GM23338 (cell line): ENCODE results near the gene SLC6A13. TPM values are rescaled to one million over a fixed set of nuclear protein-coding genes. Genes with fewer than 3 reads are reported as not detected.

ENCODE experiments used
- ATAC-seq: fragments of 200-7000 bp; cut with Tn5 transposase; 3 replicates; pipeline ENCODE4 v1.9.1; 2020
- DNase-seq: peaks from one replicate; pipeline ENCODE4 v3.0.0-alpha.2; 2015; ENCODE audit warnings: low spot score
- H2AFZ ChIP-seq: fragments of 200-600 bp; sonication (generic); 2 replicates; pipeline ENCODE4 v1.8.0; 2016; ENCODE audit warnings: antibody characterized with exemption, mild to moderate bottlenecking, moderate library complexity
- H3F3A ChIP-seq: fragments of 200-600 bp; sonication (generic); replicated peaks from 2 replicates; pipeline ENCODE4 v1.8.0; 2017; ENCODE audit warnings: antibody characterized with exemption, mixed run types, low read depth
- H3K27ac ChIP-seq: fragments of 200-600 bp; sonication (generic); 2 replicates; pipeline ENCODE4 v1.6.1; 2016; ENCODE audit warnings: low read depth
- H3K27me3 ChIP-seq: fragments of 200-600 bp; sonication (generic); 2 replicates; pipeline ENCODE4 v1.8.0; 2016; ENCODE audit warnings: mild to moderate bottlenecking, mixed run types, moderate library complexity; ENCODE audit not compliant: insufficient read depth
- H3K36me3 ChIP-seq: fragments of 200-600 bp; sonication (generic); 2 replicates; pipeline ENCODE4 v1.8.0; 2016; ENCODE audit warnings: mild to moderate bottlenecking; ENCODE audit not compliant: insufficient read depth
- H3K4me1 ChIP-seq: fragments of 200-600 bp; sonication (generic); 2 replicates; pipeline ENCODE4 v1.8.0; 2016; ENCODE audit warnings: mild to moderate bottlenecking, moderate library complexity; ENCODE audit not compliant: insufficient read depth
- H3K4me2 ChIP-seq: fragments of 200-600 bp; sonication (generic); 2 replicates; pipeline ENCODE4 v1.7.1; 2017; ENCODE audit warnings: mixed run types
- H3K4me3 ChIP-seq: fragments of 200-600 bp; sonication (generic); 2 replicates; pipeline ENCODE4 v1.6.1; 2016; ENCODE audit warnings: mixed run types
- H3K79me2 ChIP-seq: fragments of 200-600 bp; sonication (generic); replicated peaks from 2 replicates; pipeline ENCODE4 v1.8.0; 2017; ENCODE audit warnings: mild to moderate bottlenecking; ENCODE audit not compliant: insufficient read depth
- H3K9me2 ChIP-seq: fragments of 200-600 bp; sonication (generic); 2 replicates; pipeline ENCODE4 v1.8.0; 2017; ENCODE audit not compliant: insufficient read depth
- H4K20me1 ChIP-seq: fragments of 200-600 bp; sonication (generic); replicated peaks from 2 replicates; pipeline ENCODE4 v1.8.0; 2017; ENCODE audit warnings: mild to moderate bottlenecking; ENCODE audit not compliant: insufficient read depth
- H3K27ac Mint-ChIP-seq: 2 replicates; pipeline ENCODE4 v1.8.0; 2020; ENCODE audit warnings: inconsistent platforms, mild to moderate bottlenecking, moderate library complexity, mixed read lengths
- H3K27me3 Mint-ChIP-seq: 3 replicates; pipeline ENCODE4 v1.8.0; 2022; ENCODE audit warnings: low read depth, mild to moderate bottlenecking, moderate library complexity, mixed read lengths, inconsistent platforms; ENCODE audit not compliant: insufficient read depth, poor library complexity
- H3K36me3 Mint-ChIP-seq: 3 replicates; pipeline ENCODE4 v1.8.0; 2021; ENCODE audit warnings: low read depth, mild to moderate bottlenecking, inconsistent platforms, moderate library complexity, mixed read lengths
- H3K4me1 Mint-ChIP-seq: 3 replicates; pipeline ENCODE4 v1.8.0; 2020; ENCODE audit warnings: mild to moderate bottlenecking, inconsistent platforms, mixed read lengths
- H3K4me3 Mint-ChIP-seq: 3 replicates; pipeline ENCODE4 v1.8.0; 2021; ENCODE audit warnings: moderate library complexity, mild to moderate bottlenecking, inconsistent platforms, mixed read lengths
- H3K9me3 Mint-ChIP-seq: 3 replicates; pipeline ENCODE4 v1.8.0; 2020; ENCODE audit warnings: moderate library complexity, mild to moderate bottlenecking, inconsistent platforms, mixed read lengths
- CREB1 ChIP-seq: fragments of 250-450 bp; sonication (Bioruptor Pico); IDR thresholded peaks from 2 replicates; pipeline ENCODE4 v1.5.0; 2020; ENCODE audit warnings: low read depth, mild to moderate bottlenecking, moderate library complexity
- EZH2 ChIP-seq: fragments of 200-600 bp; sonication (generic); IDR thresholded peaks from one replicate; pipeline ENCODE4 v1.8.0; 2017; ENCODE audit warnings: antibody characterized with exemption, mild to moderate bottlenecking, low read depth; ENCODE audit not compliant: unreplicated experiment
- EZH2phosphoT487 ChIP-seq: fragments of 200-600 bp; sonication (generic); IDR thresholded peaks from one replicate; pipeline ENCODE4 v1.8.1; 2018; ENCODE audit warnings: antibody characterized with exemption; ENCODE audit not compliant: unreplicated experiment
- JUNB ChIP-seq: IDR thresholded peaks from one replicate; pipeline ENCODE4 v1.6.1; 2016; ENCODE audit warnings: antibody characterized with exemption; ENCODE audit not compliant: unreplicated experiment
- NANOG ChIP-seq: IDR thresholded peaks from 2 replicates; pipeline ENCODE4 v1.6.1; 2016; ENCODE audit warnings: antibody characterized with exemption, borderline replicate concordance
- POLR2AphosphoS5 ChIP-seq: IDR thresholded peaks from 2 replicates; pipeline ENCODE4 v1.6.1; 2016; ENCODE audit warnings: antibody characterized with exemption, low read depth
- STAT1 ChIP-seq: IDR thresholded peaks from one replicate; pipeline ENCODE4 v1.6.1; 2016; ENCODE audit warnings: antibody characterized with exemption; ENCODE audit not compliant: unreplicated experiment
- ZNF114 ChIP-seq: fragments of 250-450 bp; sonication (Bioruptor Pico); IDR thresholded peaks from 2 replicates; pipeline ENCODE4 v1.5.0; 2020; ENCODE audit warnings: mild to moderate bottlenecking, moderate library complexity
- ZNF331 ChIP-seq: fragments of 250-450 bp; sonication (Bioruptor Pico); IDR thresholded peaks from 2 replicates; pipeline ENCODE4 v1.5.0; 2020; ENCODE audit warnings: low read depth, mild to moderate bottlenecking, moderate library complexity
- polyA plus RNA-seq: library from polyadenylated mRNA; unstranded; fragments of >200 nt; fragmentation: Nextera tagmentation; extraction: Ambion mirVana; gene quantifications from 2 replicates; pipeline ENCODE4 v1.2.1, GENCODE V29; 2016
- total RNA-seq: library from RNA; depleted of rRNA; stranded (reverse); fragments of >200 nt; shearing (Covaris generic); gene quantifications from 2 replicates; pipeline ENCODE4 v1.2.3, GENCODE V29; 2014
- TF ChIP-seq, protein P1 (sequence below): fragments of 250-450 bp; sonication (Bioruptor Pico); IDR thresholded peaks from 2 replicates; pipeline ENCODE4 v1.5.0; 2020; ENCODE audit warnings: mild to moderate bottlenecking, moderate library complexity
- TF ChIP-seq, protein P2 (sequence below): IDR thresholded peaks from 2 replicates; pipeline ENCODE4 v1.6.1; 2016; ENCODE audit warnings: antibody characterized with exemption
- TF ChIP-seq, protein P3 (sequence below): IDR thresholded peaks from one replicate; pipeline ENCODE4 v1.6.1; 2018; ENCODE audit warnings: antibody characterized with exemption; ENCODE audit not compliant: unreplicated experiment
- TF ChIP-seq, protein P4 (sequence below), 2 experiments: fragments of 200-600 bp in 1 of 2; sonication (generic) in 1 of 2; conservative IDR thresholded peaks; 2 replicates each; pipeline versions ENCODE4 v1.5.1 to v1.6.1; 2016 to 2017; ENCODE audit warnings: antibody characterized with exemption in 2 of 2, low read depth in 2 of 2, mild to moderate bottlenecking in 2 of 2, moderate library complexity in 1 of 2

Gene SLC6A13
- total and polyA plus RNA-seq, 2 experiments from 2014 or later, result not detected

DNA sequence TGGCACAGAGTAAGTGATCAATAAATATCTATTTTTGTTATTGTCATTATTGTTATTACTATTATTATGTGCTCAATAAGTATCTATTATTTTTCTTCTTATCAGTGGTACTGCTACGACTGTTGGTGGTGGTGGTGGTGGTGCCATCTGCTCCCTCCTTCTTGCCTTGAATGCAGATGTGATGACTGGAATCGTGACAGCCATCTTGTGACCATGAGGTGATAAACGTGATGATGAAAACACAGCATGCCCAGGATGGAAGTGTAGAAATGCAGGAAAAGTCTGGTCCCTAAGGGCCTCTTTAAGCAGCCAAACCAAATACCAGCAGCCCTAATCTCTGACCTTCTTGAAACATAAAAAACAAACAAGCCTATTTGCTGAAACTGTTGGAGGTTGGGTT, 71.1 kb downstream of the SLC6A13 start:
- Histone ChIP-seq H3K4me1 (peaks cover 4% of the 10 kb centered on the region; the same call in 1 of the 2 replicates), H3K36me3 (no peaks in the 10 kb centered on the region), H3K79me2 (no peaks in the 10 kb centered on the region), H2AFZ (no peak overlapping the region), H3F3A (no peaks in the 10 kb centered on the region), H3K4me2 (no peak overlapping the region), H3K4me3 (no peak overlapping the region), H3K27me3 (peaks cover 22% of the 10 kb centered on the region; the same call in 1 of the 2 replicates), H3K27ac (no peak overlapping the region), H4K20me1 (no peaks in the 10 kb centered on the region), H3K9me2 (no peaks in the 10 kb centered on the region)
- H3K27me3 Mint-ChIP-seq, result peaks cover 18% of the 10 kb centered on the region
- TF ChIP-seq CREB1, result no peak
- no peak for TF ChIP-seq POLR2AphosphoS5
- TF ChIP-seq, protein P1, sequence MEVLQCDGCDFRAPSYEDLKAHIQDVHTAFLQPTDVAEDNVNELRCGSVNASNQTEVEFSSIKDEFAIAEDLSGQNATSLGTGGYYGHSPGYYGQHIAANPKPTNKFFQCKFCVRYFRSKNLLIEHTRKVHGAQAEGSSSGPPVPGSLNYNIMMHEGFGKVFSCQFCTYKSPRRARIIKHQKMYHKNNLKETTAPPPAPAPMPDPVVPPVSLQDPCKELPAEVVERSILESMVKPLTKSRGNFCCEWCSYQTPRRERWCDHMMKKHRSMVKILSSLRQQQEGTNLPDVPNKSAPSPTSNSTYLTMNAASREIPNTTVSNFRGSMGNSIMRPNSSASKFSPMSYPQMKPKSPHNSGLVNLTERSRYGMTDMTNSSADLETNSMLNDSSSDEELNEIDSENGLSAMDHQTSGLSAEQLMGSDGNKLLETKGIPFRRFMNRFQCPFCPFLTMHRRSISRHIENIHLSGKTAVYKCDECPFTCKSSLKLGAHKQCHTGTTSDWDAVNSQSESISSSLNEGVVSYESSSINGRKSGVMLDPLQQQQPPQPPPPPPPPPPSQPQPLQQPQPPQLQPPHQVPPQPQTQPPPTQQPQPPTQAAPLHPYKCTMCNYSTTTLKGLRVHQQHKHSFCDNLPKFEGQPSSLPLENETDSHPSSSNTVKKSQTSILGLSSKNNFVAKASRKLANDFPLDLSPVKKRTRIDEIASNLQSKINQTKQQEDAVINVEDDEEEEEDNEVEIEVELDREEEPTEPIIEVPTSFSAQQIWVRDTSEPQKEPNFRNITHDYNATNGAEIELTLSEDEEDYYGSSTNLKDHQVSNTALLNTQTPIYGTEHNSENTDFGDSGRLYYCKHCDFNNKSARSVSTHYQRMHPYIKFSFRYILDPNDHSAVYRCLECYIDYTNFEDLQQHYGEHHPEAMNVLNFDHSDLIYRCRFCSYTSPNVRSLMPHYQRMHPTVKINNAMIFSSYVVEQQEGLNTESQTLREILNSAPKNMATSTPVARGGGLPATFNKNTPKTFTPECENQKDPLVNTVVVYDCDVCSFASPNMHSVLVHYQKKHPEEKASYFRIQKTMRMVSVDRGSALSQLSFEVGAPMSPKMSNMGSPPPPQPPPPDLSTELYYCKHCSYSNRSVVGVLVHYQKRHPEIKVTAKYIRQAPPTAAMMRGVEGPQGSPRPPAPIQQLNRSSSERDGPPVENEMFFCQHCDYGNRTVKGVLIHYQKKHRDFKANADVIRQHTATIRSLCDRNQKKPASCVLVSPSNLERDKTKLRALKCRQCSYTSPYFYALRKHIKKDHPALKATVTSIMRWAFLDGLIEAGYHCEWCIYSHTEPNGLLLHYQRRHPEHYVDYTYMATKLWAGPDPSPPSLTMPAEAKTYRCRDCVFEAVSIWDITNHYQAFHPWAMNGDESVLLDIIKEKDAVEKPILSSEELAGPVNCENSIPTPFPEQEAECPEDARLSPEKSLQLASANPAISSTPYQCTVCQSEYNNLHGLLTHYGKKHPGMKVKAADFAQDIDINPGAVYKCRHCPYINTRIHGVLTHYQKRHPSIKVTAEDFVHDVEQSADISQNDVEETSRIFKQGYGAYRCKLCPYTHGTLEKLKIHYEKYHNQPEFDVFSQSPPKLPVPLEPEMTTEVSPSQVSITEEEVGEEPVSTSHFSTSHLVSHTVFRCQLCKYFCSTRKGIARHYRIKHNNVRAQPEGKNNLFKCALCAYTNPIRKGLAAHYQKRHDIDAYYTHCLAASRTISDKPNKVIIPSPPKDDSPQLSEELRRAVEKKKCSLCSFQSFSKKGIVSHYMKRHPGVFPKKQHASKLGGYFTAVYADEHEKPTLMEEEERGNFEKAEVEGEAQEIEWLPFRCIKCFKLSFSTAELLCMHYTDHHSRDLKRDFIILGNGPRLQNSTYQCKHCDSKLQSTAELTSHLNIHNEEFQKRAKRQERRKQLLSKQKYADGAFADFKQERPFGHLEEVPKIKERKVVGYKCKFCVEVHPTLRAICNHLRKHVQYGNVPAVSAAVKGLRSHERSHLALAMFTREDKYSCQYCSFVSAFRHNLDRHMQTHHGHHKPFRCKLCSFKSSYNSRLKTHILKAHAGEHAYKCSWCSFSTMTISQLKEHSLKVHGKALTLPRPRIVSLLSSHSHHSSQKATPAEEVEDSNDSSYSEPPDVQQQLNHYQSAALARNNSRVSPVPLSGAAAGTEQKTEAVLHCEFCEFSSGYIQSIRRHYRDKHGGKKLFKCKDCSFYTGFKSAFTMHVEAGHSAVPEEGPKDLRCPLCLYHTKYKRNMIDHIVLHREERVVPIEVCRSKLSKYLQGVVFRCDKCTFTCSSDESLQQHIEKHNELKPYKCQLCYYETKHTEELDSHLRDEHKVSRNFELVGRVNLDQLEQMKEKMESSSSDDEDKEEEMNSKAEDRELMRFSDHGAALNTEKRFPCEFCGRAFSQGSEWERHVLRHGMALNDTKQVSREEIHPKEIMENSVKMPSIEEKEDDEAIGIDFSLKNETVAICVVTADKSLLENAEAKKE (CRISPR knock-in tag), result no peak
- TF ChIP-seq, protein P2, sequence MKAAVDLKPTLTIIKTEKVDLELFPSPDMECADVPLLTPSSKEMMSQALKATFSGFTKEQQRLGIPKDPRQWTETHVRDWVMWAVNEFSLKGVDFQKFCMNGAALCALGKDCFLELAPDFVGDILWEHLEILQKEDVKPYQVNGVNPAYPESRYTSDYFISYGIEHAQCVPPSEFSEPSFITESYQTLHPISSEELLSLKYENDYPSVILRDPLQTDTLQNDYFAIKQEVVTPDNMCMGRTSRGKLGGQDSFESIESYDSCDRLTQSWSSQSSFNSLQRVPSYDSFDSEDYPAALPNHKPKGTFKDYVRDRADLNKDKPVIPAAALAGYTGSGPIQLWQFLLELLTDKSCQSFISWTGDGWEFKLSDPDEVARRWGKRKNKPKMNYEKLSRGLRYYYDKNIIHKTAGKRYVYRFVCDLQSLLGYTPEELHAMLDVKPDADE, result no peak
- TF ChIP-seq EZH2, result no peak
- TF ChIP-seq, protein P3, sequence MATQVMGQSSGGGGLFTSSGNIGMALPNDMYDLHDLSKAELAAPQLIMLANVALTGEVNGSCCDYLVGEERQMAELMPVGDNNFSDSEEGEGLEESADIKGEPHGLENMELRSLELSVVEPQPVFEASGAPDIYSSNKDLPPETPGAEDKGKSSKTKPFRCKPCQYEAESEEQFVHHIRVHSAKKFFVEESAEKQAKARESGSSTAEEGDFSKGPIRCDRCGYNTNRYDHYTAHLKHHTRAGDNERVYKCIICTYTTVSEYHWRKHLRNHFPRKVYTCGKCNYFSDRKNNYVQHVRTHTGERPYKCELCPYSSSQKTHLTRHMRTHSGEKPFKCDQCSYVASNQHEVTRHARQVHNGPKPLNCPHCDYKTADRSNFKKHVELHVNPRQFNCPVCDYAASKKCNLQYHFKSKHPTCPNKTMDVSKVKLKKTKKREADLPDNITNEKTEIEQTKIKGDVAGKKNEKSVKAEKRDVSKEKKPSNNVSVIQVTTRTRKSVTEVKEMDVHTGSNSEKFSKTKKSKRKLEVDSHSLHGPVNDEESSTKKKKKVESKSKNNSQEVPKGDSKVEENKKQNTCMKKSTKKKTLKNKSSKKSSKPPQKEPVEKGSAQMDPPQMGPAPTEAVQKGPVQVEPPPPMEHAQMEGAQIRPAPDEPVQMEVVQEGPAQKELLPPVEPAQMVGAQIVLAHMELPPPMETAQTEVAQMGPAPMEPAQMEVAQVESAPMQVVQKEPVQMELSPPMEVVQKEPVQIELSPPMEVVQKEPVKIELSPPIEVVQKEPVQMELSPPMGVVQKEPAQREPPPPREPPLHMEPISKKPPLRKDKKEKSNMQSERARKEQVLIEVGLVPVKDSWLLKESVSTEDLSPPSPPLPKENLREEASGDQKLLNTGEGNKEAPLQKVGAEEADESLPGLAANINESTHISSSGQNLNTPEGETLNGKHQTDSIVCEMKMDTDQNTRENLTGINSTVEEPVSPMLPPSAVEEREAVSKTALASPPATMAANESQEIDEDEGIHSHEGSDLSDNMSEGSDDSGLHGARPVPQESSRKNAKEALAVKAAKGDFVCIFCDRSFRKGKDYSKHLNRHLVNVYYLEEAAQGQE, result no peak
- TF ChIP-seq ZNF331 (CRISPR knock-in tag), result no peak
- no peak for TF ChIP-seq STAT1
- no peak for TF ChIP-seq NANOG
- TF ChIP-seq JUNB, result no peak
- TF ChIP-seq, protein P4, sequence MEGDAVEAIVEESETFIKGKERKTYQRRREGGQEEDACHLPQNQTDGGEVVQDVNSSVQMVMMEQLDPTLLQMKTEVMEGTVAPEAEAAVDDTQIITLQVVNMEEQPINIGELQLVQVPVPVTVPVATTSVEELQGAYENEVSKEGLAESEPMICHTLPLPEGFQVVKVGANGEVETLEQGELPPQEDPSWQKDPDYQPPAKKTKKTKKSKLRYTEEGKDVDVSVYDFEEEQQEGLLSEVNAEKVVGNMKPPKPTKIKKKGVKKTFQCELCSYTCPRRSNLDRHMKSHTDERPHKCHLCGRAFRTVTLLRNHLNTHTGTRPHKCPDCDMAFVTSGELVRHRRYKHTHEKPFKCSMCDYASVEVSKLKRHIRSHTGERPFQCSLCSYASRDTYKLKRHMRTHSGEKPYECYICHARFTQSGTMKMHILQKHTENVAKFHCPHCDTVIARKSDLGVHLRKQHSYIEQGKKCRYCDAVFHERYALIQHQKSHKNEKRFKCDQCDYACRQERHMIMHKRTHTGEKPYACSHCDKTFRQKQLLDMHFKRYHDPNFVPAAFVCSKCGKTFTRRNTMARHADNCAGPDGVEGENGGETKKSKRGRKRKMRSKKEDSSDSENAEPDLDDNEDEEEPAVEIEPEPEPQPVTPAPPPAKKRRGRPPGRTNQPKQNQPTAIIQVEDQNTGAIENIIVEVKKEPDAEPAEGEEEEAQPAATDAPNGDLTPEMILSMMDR (conservative IDR thresholded peaks at IDR 0.05; ENCODE audit: low read depth in 2 of 2), result no peak
- no peak for TF ChIP-seq EZH2phosphoT487
- TF ChIP-seq ZNF114, result no peak
- peaks cover 2% of the 10 kb centered on the region; the same call in 2 of the 3 replicates for H3K9me3 Mint-ChIP-seq
- peaks cover 5% of the 10 kb centered on the region; the same call in 2 of the 3 replicates for H3K4me1 Mint-ChIP-seq
- DNase-seq, result no peak
- no peak for ATAC-seq
- no peaks in the 10 kb centered on the region for H3K36me3 Mint-ChIP-seq
- no peak overlapping the region for H3K27ac Mint-ChIP-seq
- H3K4me3 Mint-ChIP-seq, result no peak overlapping the region
